Esophagus squamous epithelium (tissue), 5 donors: ENCODE results near the gene TPCN2. TPM values are rescaled to one million over a fixed set of nuclear protein-coding genes. Genes with fewer than 3 reads are reported as not detected.

Source experiments
- DNase-seq: peaks from one replicate; lab custom pipeline; 2025; lab: John Stamatoyannopoulos, UW
- H3K27ac ChIP-seq, 4 donors: fragments of 200-600 bp; sonication (generic); one replicate each; pipeline ENCODE4 v1.5.1; 2016 to 2019; ENCODE audit warnings: mild to moderate bottlenecking in 1 of 4
- H3K27me3 ChIP-seq, 4 donors: fragments of 200-600 bp; sonication (generic); 1 replicate in 3 of 4; 2 replicates in 1 of 4; pipeline versions ENCODE4 v1.5.1 to v1.6.0; 2017 to 2021; ENCODE audit warnings: antibody characterized with exemption in 1 of 4
- H3K36me3 ChIP-seq, 3 donors: fragments of 200-600 bp; sonication (generic); one replicate each; pipeline ENCODE4 v1.5.1; 2016 to 2019
- H3K4me1 ChIP-seq, 3 donors: fragments of 200-600 bp; sonication (generic); one replicate each; pipeline ENCODE4 v1.5.1; 2017 to 2019
- H3K4me3 ChIP-seq, 4 donors: fragments of 200-600 bp; sonication (generic); 1 replicate in 3 of 4; 2 replicates in 1 of 4; pipeline ENCODE4 v1.5.1; 2016 to 2019; ENCODE audit warnings: mild to moderate bottlenecking in 2 of 4, moderate library complexity in 1 of 4
- H3K9me3 ChIP-seq, 3 donors: fragments of 200-600 bp; sonication (generic); one replicate each; pipeline ENCODE4 v1.5.1; 2016 to 2019
- POLR2A ChIP-seq, 4 donors: fragments of 450-650 bp; IDR thresholded peaks; one replicate each; pipeline ENCODE4 v1.6.1; 2017; ENCODE audit warnings: antibody characterized with exemption in 4 of 4, mild to moderate bottlenecking in 4 of 4, moderate library complexity in 3 of 4
- WGBS, 2 donors: methylation state at CpG; one replicate each; pipeline ENCODE4 v1.1.5; 2018; 5-methylcytosine and 5-hydroxymethylcytosine counted together
- intact Hi-C: fragments of 100-400 bp; cut with DNase I; formaldehyde crosslinking; loops from one replicate; pipeline ENCODE4 v1.15.0; 2022
- total RNA-seq, 4 donors: library from RNA; depleted of rRNA; stranded (reverse); fragments of >200 nt; gene quantifications; one replicate each; pipeline ENCODE4 v1.1.0, GENCODE V29; 2016
- TF ChIP-seq, protein P1 (sequence below), 6 experiments: fragments of 450-650 bp in 4 of 6; fragments of 200-600 bp in 2 of 6; sonication (generic) in 2 of 6; IDR thresholded peaks; one replicate each; pipeline ENCODE4 v1.5.1; 2016 to 2019; ENCODE audit warnings: antibody characterized with exemption in 6 of 6, mild to moderate bottlenecking in 4 of 6, moderate library complexity in 4 of 6
- donor health status: DM: yes; HTN: yes; CAD: no.

Gene TPCN2
- total RNA-seq, 4 donors from 2014 or later: 7.9 to 12.0 (median 9.1) TPM

DNA sequence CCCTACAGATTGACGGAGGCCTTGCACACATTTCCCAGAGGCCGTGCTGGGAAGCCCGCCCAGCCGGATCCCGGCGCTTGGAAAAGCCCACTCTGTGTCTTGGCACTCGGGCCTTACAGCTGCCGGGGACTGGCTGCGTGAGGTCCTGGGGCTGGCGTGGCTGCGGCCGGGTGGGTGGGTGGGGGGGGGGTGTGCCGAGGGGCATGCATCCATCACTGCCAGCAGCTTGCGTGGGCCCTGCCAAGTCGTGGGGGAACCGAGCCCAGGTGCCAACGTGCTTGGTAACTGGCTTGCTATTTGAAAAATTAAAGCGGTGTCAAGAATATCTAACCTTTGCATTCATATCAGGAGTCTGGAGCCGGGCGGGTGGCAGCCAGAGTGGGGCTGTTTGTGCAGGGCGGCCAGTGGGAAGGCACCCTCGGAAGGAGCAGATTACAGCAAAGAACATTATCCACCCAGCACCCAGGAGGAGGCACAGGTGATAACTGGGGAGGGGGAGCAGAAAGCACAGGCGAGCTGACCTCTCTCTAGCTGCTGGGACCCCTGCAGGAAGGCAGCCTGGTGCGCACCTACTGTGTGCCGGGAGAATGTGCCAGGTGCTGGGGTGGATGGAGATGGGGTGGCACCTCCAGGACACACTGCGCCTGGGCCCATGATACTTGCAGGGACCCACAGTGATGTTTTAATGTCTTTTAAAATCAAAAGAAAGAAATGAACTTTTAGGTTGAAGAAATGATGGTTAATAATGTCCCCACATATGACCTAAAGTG is 78.5 kb downstream of the TPCN2 start:
- no peak overlapping the region for H3K4me3 ChIP-seq
- peaks cover 0 to 5% (median 0%) of the 10 kb centered on the region in 3 donors for H3K9me3 ChIP-seq
- TF ChIP-seq POLR2A (IDR thresholded peaks at IDR 0.05): no peak
- TF ChIP-seq, protein P1, sequence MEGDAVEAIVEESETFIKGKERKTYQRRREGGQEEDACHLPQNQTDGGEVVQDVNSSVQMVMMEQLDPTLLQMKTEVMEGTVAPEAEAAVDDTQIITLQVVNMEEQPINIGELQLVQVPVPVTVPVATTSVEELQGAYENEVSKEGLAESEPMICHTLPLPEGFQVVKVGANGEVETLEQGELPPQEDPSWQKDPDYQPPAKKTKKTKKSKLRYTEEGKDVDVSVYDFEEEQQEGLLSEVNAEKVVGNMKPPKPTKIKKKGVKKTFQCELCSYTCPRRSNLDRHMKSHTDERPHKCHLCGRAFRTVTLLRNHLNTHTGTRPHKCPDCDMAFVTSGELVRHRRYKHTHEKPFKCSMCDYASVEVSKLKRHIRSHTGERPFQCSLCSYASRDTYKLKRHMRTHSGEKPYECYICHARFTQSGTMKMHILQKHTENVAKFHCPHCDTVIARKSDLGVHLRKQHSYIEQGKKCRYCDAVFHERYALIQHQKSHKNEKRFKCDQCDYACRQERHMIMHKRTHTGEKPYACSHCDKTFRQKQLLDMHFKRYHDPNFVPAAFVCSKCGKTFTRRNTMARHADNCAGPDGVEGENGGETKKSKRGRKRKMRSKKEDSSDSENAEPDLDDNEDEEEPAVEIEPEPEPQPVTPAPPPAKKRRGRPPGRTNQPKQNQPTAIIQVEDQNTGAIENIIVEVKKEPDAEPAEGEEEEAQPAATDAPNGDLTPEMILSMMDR (IDR thresholded peaks at IDR 0.05): no peak
- H3K27ac ChIP-seq: no peak overlapping the region
- no peak for DNase-seq
- H3K4me1 ChIP-seq: peaks cover 20 to 45% (median 25%) of the 10 kb centered on the region in 3 donors
- intact Hi-C loops: no loop called here
- H3K27me3 ChIP-seq: no peaks in the 10 kb centered on the region
- no peaks in the 10 kb centered on the region for H3K36me3 ChIP-seq
- 60 to 72% methylated on average over 12 to 13 of the region's 26 CpGs for WGBS, 2 donors

DNA sequence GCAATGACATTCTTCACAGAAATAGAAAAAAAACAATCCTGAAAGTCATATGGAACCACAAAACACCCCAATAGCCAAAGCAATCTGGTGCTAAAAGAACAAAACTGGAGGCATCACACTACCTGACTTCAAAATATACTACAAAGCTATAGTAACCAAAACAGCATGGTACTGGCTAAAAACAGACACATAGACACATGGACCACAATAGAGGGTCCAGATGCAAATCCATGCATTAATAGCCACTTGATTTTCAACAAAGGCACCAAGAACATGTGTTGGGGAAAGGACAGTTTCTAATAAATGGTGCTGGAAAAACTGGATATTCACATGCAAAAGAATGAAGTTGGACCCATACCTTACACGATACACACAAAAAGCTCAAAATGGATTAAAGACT is 79.2 kb downstream of the TPCN2 start:
- H3K27ac ChIP-seq: no peak overlapping the region
- no peak overlapping the region for H3K4me3 ChIP-seq
- intact Hi-C loops: no loop called here
- no peaks in the 10 kb centered on the region for H3K36me3 ChIP-seq
- TF ChIP-seq, protein P1 (IDR thresholded peaks at IDR 0.05): no peak
- no peak for TF ChIP-seq POLR2A (IDR thresholded peaks at IDR 0.05)
- 32 to 56% methylated on average over 1 of the region's 1 CpG for WGBS, 2 donors
- H3K27me3 ChIP-seq: no peaks in the 10 kb centered on the region
- DNase-seq: no peak
- H3K4me1 ChIP-seq: peaks cover 16 to 41% (median 20%) of the 10 kb centered on the region in 3 donors
- H3K9me3 ChIP-seq: peaks cover 0 to 5% (median 0%) of the 10 kb centered on the region in 3 donors

DNA sequence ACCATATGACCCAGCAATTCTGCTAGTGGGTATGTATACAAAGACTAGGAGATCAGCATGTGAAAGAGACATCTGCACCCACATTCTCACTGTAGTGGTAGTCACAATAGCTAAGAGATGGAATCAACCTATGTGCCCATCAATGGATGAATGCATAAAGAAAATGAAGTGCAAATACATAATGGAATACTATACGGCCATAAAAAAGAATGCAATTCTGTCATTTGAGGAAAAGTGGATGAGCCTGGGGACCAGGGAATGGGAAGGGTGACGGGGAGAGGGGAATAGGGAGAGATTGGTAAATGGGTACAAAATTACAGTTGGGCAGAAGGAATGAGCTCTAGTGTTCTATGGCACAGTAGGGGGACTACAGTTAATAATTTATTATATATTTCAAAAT is 80.3 kb downstream of the TPCN2 start:
- 87 to 93% methylated on average over 2 of the region's 2 CpGs for WGBS, 2 donors
- Histone ChIP-seq H3K27ac (no peak overlapping the region), H3K27me3 (no peaks in the 10 kb centered on the region), H3K9me3 (peaks cover 0 to 5% (median 0%) of the 10 kb centered on the region in 3 donors), H3K4me3 (no peak overlapping the region), H3K36me3 (no peaks in the 10 kb centered on the region), H3K4me1 (peaks cover 9 to 29% (median 9%) of the 10 kb centered on the region in 3 donors)
- intact Hi-C loops: no loop called here
- TF ChIP-seq, protein P1 (IDR thresholded peaks at IDR 0.05): no peak
- no peak for TF ChIP-seq POLR2A (IDR thresholded peaks at IDR 0.05)
- DNase-seq: no peak

DNA sequence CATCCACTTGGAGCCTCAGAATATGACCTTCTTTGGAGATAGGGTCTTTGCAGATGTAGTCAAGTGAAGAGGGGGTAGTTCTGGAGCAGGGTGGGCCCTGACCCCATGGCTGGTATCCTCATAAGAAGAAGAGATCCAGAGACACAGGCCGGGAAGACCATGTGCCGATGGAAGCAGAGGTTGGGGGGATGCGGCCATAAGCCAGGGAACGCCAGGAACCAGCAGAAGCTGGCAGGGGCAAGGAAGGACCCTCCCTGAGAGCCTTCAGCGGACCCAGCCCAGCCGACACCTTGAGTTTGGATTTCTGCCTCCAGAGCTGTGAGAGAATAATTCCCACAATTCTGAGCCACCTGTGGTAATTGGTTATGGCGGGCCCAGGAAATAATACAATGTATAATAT is 80.9 kb downstream of the TPCN2 start:
- TF ChIP-seq, protein P1 (IDR thresholded peaks at IDR 0.05): no peak
- TF ChIP-seq POLR2A (IDR thresholded peaks at IDR 0.05): no peak
- H3K36me3 ChIP-seq: no peaks in the 10 kb centered on the region
- DNase-seq: no peak
- intact Hi-C loops: no loop called here
- no peak overlapping the region for H3K27ac ChIP-seq
- 87 to 93% methylated on average over 4 to 7 of the region's 7 CpGs for WGBS, 2 donors
- peaks cover 9 to 26% (median 9%) of the 10 kb centered on the region in 3 donors for H3K4me1 ChIP-seq
- no peak overlapping the region for H3K4me3 ChIP-seq
- H3K9me3 ChIP-seq: peaks cover 0 to 5% (median 0%) of the 10 kb centered on the region in 3 donors
- no peaks in the 10 kb centered on the region for H3K27me3 ChIP-seq

DNA sequence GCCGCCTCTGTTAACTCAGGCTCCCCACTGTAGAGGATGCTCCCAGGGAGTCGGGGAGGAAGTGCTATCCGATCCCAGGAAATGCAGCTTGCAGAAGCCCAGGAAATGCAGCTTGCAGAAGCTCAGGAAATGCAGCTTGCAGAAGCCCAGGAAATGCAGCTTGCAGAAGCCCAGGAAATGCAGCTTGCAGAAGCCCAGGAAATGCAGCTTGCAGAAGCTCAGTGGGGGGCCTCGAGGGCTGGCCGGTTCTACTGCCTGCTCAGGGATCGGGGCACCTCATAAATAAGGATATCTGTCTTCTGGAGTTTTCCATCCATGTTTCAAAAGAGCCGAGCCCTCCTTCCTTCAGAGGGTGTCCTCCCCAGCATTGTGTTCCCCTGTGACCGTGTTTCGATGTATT is 81.9 kb downstream of the TPCN2 start:
- H3K27me3 ChIP-seq: no peaks in the 10 kb centered on the region
- no peaks in the 10 kb centered on the region for H3K36me3 ChIP-seq
- no peak overlapping the region for H3K27ac ChIP-seq
- H3K4me1 ChIP-seq: peaks cover 9 to 26% (median 9%) of the 10 kb centered on the region in 3 donors
- peaks cover 0 to 5% (median 0%) of the 10 kb centered on the region in 3 donors for H3K9me3 ChIP-seq
- WGBS, 2 donors: 56 to 65% methylated on average over 6 to 8 of the region's 9 CpGs
- intact Hi-C loops: no loop called here
- TF ChIP-seq, protein P1 (IDR thresholded peaks at IDR 0.05): no peak
- no peak for TF ChIP-seq POLR2A (IDR thresholded peaks at IDR 0.05)
- H3K4me3 ChIP-seq: no peak overlapping the region
- no peak for DNase-seq
